Trophoblast cell (in vitro differentiated cells and primary cell): ENCODE data around the gene KREMEN2.

Source experiments
- DNase-seq, 2 donors: peaks; one replicate each; pipeline ENCODE4 v3.0.0-alpha.2; 2016
- H2AFZ ChIP-seq: 2 replicates; pipeline ENCODE4 v1.6.1; 2013; ENCODE audit warnings: low read length, moderate library complexity, mild to moderate bottlenecking; ENCODE audit not compliant: insufficient read depth, poor library complexity
- H2AK5ac ChIP-seq: 2 replicates; pipeline ENCODE4 v1.6.1; 2013; ENCODE audit warnings: mild to moderate bottlenecking, low read length
- H2BK120ac ChIP-seq: 2 replicates; pipeline ENCODE4 v1.6.1; 2013; ENCODE audit warnings: low read length, mild to moderate bottlenecking, moderate library complexity; ENCODE audit not compliant: insufficient read depth, poor library complexity
- H2BK12ac ChIP-seq: 2 replicates; pipeline ENCODE4 v1.6.1; 2013; ENCODE audit warnings: mild to moderate bottlenecking, low read length, moderate library complexity
- H2BK5ac ChIP-seq: 2 replicates; pipeline ENCODE4 v1.6.1; 2013; ENCODE audit warnings: low read length, low read depth, moderate library complexity, mild to moderate bottlenecking; ENCODE audit not compliant: poor library complexity
- H3K14ac ChIP-seq: 2 replicates; pipeline ENCODE4 v1.6.1; 2013; ENCODE audit warnings: mild to moderate bottlenecking, low read length
- H3K18ac ChIP-seq: 2 replicates; pipeline ENCODE4 v1.6.1; 2013; ENCODE audit warnings: mild to moderate bottlenecking, low read length
- H3K23ac ChIP-seq: 2 replicates; pipeline ENCODE4 v1.6.1; 2013; ENCODE audit warnings: low read length
- H3K27ac ChIP-seq: 2 replicates; pipeline ENCODE4 v1.5.1; 2013; ENCODE audit warnings: low read depth, mild to moderate bottlenecking, inconsistent platforms, low read length, moderate library complexity
- H3K27me3 ChIP-seq: 2 replicates; pipeline ENCODE4 v1.6.1; 2013; ENCODE audit warnings: inconsistent platforms, mild to moderate bottlenecking, low read length, moderate library complexity; ENCODE audit not compliant: insufficient read depth
- H3K36me3 ChIP-seq, 2 experiments: 1 replicate in 1 of 2; 2 replicates in 1 of 2; pipeline ENCODE4 v1.6.1; 2013; ENCODE audit warnings: low read length in 2 of 2, mild to moderate bottlenecking in 2 of 2, moderate library complexity in 1 of 2; ENCODE audit not compliant: insufficient read depth in 2 of 2, control insufficient read depth in 1 of 2
- H3K4ac ChIP-seq: 2 replicates; pipeline ENCODE4 v1.6.1; 2013; ENCODE audit warnings: low read depth, mild to moderate bottlenecking, low read length, moderate library complexity
- H3K4me1 ChIP-seq, 2 experiments: 1 replicate in 1 of 2; 2 replicates in 1 of 2; pipeline ENCODE4 v1.6.1; 2013; ENCODE audit warnings: low read length in 2 of 2, mild to moderate bottlenecking in 2 of 2, moderate library complexity in 1 of 2; ENCODE audit not compliant: insufficient read depth in 2 of 2, control insufficient read depth in 1 of 2
- H3K4me2 ChIP-seq: 2 replicates; pipeline ENCODE4 v1.6.1; 2013; ENCODE audit warnings: inconsistent platforms, mild to moderate bottlenecking, low read length, moderate library complexity
- H3K4me3 ChIP-seq: 2 replicates; pipeline ENCODE4 v1.5.1; 2013; ENCODE audit warnings: mild to moderate bottlenecking, low read depth, low read length, inconsistent platforms
- H3K79me1 ChIP-seq: one replicate; pipeline ENCODE4 v1.6.1; 2013; ENCODE audit warnings: low read length
- H3K79me2 ChIP-seq: 2 replicates; pipeline ENCODE4 v1.6.1; 2013; ENCODE audit warnings: low read length, mild to moderate bottlenecking; ENCODE audit not compliant: control insufficient read depth, insufficient read depth, poor library complexity
- H3K9ac ChIP-seq: 2 replicates; pipeline ENCODE4 v1.6.1; 2013; ENCODE audit warnings: mild to moderate bottlenecking, low read length
- H3K9me3 ChIP-seq: 2 replicates; pipeline ENCODE4 v1.6.1; 2013; ENCODE audit warnings: low read depth, mild to moderate bottlenecking, control low read depth, inconsistent platforms, low read length; ENCODE audit not compliant: insufficient read depth
- H4K12ac ChIP-seq: 2 replicates; pipeline ENCODE4 v1.6.1; 2013; ENCODE audit warnings: low read depth, mild to moderate bottlenecking, low read length, moderate library complexity
- H4K8ac ChIP-seq: 2 replicates; pipeline ENCODE4 v1.6.1; 2013; ENCODE audit warnings: low read depth, mild to moderate bottlenecking, low read length, moderate library complexity
- H4K91ac ChIP-seq: one replicate; pipeline ENCODE4 v1.6.1; 2013; ENCODE audit warnings: low read depth, mild to moderate bottlenecking, low read length, moderate library complexity
- WGBS: extraction: QIAGEN DNeasy Blood & Tissue Kit; methylation state at CpG from one replicate; pipeline ENCODE4 v1.1.7; 2013; ENCODE audit warnings: missing lambda C conversion rate; ENCODE audit not compliant: insufficient read length, insufficient coverage; ENCODE audit errors: extremely low coverage; 5-methylcytosine and 5-hydroxymethylcytosine counted together

The KREMEN2 gene

GRCh38 chr16:3004781-3005284 lies 40.8 kb downstream of the KREMEN2 start:
- Histone ChIP-seq H3K9me3 (no peaks in the 10 kb centered on the region), H3K18ac (no peak overlapping the region), H2BK12ac (no peak overlapping the region), H3K23ac (no peak overlapping the region), H4K8ac (peak overlapping the region; percentile 52), H2AK5ac (no peak overlapping the region), H2AFZ (no peak overlapping the region), H4K91ac (peak overlapping the region; percentile 32), H3K14ac (no peak overlapping the region), H3K79me2 (peaks cover 4% of the 10 kb centered on the region), H3K4me1 (peaks cover 24 to 34% of the 10 kb centered on the region in 2 experiments), H3K4ac (no peak overlapping the region), H3K27ac (peak overlapping the region; percentile 31), H2BK120ac (no peak overlapping the region), H3K4me2 (peak overlapping the region; percentile 71), H4K12ac (no peak overlapping the region), H3K9ac (peak overlapping the region; percentile 4), H2BK5ac (peak overlapping the region; percentile 66), H3K4me3 (peak overlapping the region; percentile 60), H3K36me3 (no peaks in the 10 kb centered on the region), H3K79me1 (peaks cover 27% of the 10 kb centered on the region), H3K27me3 (no peaks in the 10 kb centered on the region)
- DNase-seq: peak; percentile 33 to 58
- WGBS: no CpG with 5 or more reads among the region's 25 CpGs

GRCh38 chr16:3007059-3007956 lies 43.2 kb downstream of the KREMEN2 start:
- H2AFZ ChIP-seq: peak overlapping the region; percentile 50

GRCh38 chr16:3007957-3008689 lies 44.0 kb downstream of the KREMEN2 start:
- H2AK5ac ChIP-seq: peak overlapping the region; percentile 89
- peak overlapping the region; percentile 35 for H3K4ac ChIP-seq
- DNase-seq: no peak
- H2BK120ac ChIP-seq: peak overlapping the region; percentile 87
- H3K27me3 ChIP-seq: no peaks in the 10 kb centered on the region
- peak overlapping the region; percentile 85 for H2BK12ac ChIP-seq
- peak overlapping the region; percentile 45 for H3K4me2 ChIP-seq
- H4K8ac ChIP-seq: peak overlapping the region; percentile 72
- H2AFZ ChIP-seq: peak overlapping the region; percentile 50
- H3K9ac ChIP-seq: no peak overlapping the region
- WGBS: no CpG with 5 or more reads among the region's 17 CpGs
- peaks cover 40 to 59% of the 10 kb centered on the region in 2 experiments for H3K4me1 ChIP-seq
- H4K91ac ChIP-seq: peak overlapping the region; percentile 98
- H3K14ac ChIP-seq: peak overlapping the region; percentile 78
- no peaks in the 10 kb centered on the region for H3K36me3 ChIP-seq
- peak overlapping the region; percentile 100 for H3K27ac ChIP-seq
- H3K4me3 ChIP-seq: no peak overlapping the region
- peak overlapping the region; percentile 89 for H3K18ac ChIP-seq
- H3K79me2 ChIP-seq: peaks cover 9% of the 10 kb centered on the region
- no peak overlapping the region for H3K23ac ChIP-seq
- peaks cover 45% of the 10 kb centered on the region for H3K79me1 ChIP-seq
- H4K12ac ChIP-seq: peak overlapping the region; percentile 38
- no peaks in the 10 kb centered on the region for H3K9me3 ChIP-seq
- H2BK5ac ChIP-seq: peak overlapping the region; percentile 98

More at GRCh38 chr16:3007059-3007956, 43.2 kb downstream of the KREMEN2 start:
- no peak overlapping the region for H3K23ac ChIP-seq
- peak overlapping the region; percentile 72 for H4K8ac ChIP-seq
- H3K36me3 ChIP-seq: no peaks in the 10 kb centered on the region
- H3K9ac ChIP-seq: no peak overlapping the region
- peak overlapping the region; percentile 55 for H3K4ac ChIP-seq
- peaks cover 42% of the 10 kb centered on the region for H3K79me1 ChIP-seq
- no peak overlapping the region for H3K4me3 ChIP-seq
- peak overlapping the region; percentile 85 for H2BK12ac ChIP-seq
- H3K27ac ChIP-seq: peak overlapping the region; percentile 100
- H4K91ac ChIP-seq: peak overlapping the region; percentile 98
- H4K12ac ChIP-seq: peak overlapping the region; percentile 38
- DNase-seq: no peak
- peak overlapping the region; percentile 89 for H3K18ac ChIP-seq
- peak overlapping the region; percentile 87 for H2BK120ac ChIP-seq
- H2BK5ac ChIP-seq: peak overlapping the region; percentile 98
- H3K4me2 ChIP-seq: peak overlapping the region; percentile 45
- H3K9me3 ChIP-seq: no peaks in the 10 kb centered on the region
- peaks cover 9% of the 10 kb centered on the region for H3K79me2 ChIP-seq
- no CpG with 5 or more reads among the region's 13 CpGs for WGBS
- peaks cover 33 to 51% of the 10 kb centered on the region in 2 experiments for H3K4me1 ChIP-seq
- no peaks in the 10 kb centered on the region for H3K27me3 ChIP-seq
- peak overlapping the region; percentile 89 for H2AK5ac ChIP-seq
- peak overlapping the region; percentile 78 for H3K14ac ChIP-seq

- Histone ChIP-seq H3K18ac (peak overlapping the region; percentile 89), H3K27me3 (no peaks in the 10 kb centered on the region), H3K36me3 (no peaks in the 10 kb centered on the region), H3K4ac (peak overlapping the region; percentile 35), H3K79me2 (peaks cover 9% of the 10 kb centered on the region), H4K12ac (peak overlapping the region; percentile 54), H3K4me3 (no peak overlapping the region), H3K9ac (no peak overlapping the region), H4K91ac (peak overlapping the region; percentile 98), H3K4me2 (peak overlapping the region; percentile 45), H2BK120ac (peak overlapping the region; percentile 87), H3K23ac (no peak overlapping the region), H3K4me1 (peaks cover 46 to 65% of the 10 kb centered on the region in 2 experiments), H3K79me1 (peaks cover 45% of the 10 kb centered on the region), H2BK5ac (peak overlapping the region; percentile 98), H3K27ac (peak overlapping the region; percentile 100), H3K9me3 (no peaks in the 10 kb centered on the region), H2AFZ (peak overlapping the region; percentile 10), H2BK12ac (peak overlapping the region; percentile 85), H2AK5ac (peak overlapping the region; percentile 89), H3K14ac (peak overlapping the region; percentile 78), H4K8ac (peak overlapping the region; percentile 72)
- DNase-seq: no peak
- no CpG with 5 or more reads among the region's 4 CpGs for WGBS
Measured at GRCh38 chr16:3008690-3009037, 44.6 kb downstream of the KREMEN2 start.
